ENCODE results near the gene VAPA. TPM values are rescaled to one million over a fixed set of nuclear protein-coding genes. Genes with fewer than 3 reads are reported as not detected.
A peak's percentile ranks its signal among the peaks of the same experiment; 100 is the strongest.

The VAPA gene
- polyA plus RNA-seq, 3 donors = 106 to 393 (median 334) TPM

- no peaks in the 10 kb centered on the region for H3K27me3 ChIP-seq (ENCODE audit: control insufficient read depth in 2 of 2, insufficient read depth in 2 of 2, low read length in 2 of 2)
- no peak overlapping the region for H2AFZ ChIP-seq (ENCODE audit: insufficient read depth, low read depth, low read length, poor library complexity, severe bottlenecking)
- peaks cover 25% of the 10 kb centered on the region for H3K4me1 Mint-ChIP-seq
- peak overlapping the region in 1 of 2 donors; percentile 97 for H3K27ac ChIP-seq (ENCODE audit: low read depth in 1 of 2, low read length in 2 of 2)
- peak overlapping the region; percentile 99 for H3K9ac ChIP-seq (ENCODE audit: insufficient read depth, low read length, poor library complexity, severe bottlenecking)
- H3K4me1 ChIP-seq (ENCODE audit: control insufficient read depth in 1 of 2, insufficient read depth in 2 of 2, low read length in 2 of 2) = peaks cover 43 to 72% of the 10 kb centered on the region in 2 donors
- TF ChIP-seq, protein P1, sequence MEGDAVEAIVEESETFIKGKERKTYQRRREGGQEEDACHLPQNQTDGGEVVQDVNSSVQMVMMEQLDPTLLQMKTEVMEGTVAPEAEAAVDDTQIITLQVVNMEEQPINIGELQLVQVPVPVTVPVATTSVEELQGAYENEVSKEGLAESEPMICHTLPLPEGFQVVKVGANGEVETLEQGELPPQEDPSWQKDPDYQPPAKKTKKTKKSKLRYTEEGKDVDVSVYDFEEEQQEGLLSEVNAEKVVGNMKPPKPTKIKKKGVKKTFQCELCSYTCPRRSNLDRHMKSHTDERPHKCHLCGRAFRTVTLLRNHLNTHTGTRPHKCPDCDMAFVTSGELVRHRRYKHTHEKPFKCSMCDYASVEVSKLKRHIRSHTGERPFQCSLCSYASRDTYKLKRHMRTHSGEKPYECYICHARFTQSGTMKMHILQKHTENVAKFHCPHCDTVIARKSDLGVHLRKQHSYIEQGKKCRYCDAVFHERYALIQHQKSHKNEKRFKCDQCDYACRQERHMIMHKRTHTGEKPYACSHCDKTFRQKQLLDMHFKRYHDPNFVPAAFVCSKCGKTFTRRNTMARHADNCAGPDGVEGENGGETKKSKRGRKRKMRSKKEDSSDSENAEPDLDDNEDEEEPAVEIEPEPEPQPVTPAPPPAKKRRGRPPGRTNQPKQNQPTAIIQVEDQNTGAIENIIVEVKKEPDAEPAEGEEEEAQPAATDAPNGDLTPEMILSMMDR (IDR thresholded peaks at IDR 0.05) = no peak
- peak overlapping the region; percentile 68 for H3K4me2 ChIP-seq (replicated peaks; ENCODE audit: extremely low read depth, low read length, poor library complexity, severe bottlenecking)
- DNase-seq = peak; percentile 20 to 60 (median 44)
- H3K4me3 ChIP-seq (replicated peaks in 1 of 3; ENCODE audit: low read depth in 2 of 3, low read length in 3 of 3) = peak overlapping the region; percentile 87 to 98 (median 95)
- H3K36me3 Mint-ChIP-seq = no peaks in the 10 kb centered on the region
- H3K36me3 ChIP-seq (replicated peaks in 1 of 2; ENCODE audit: control insufficient read depth in 1 of 2, insufficient read depth in 2 of 2, low read length in 2 of 2) = no peaks in the 10 kb centered on the region
- H3K9me3 Mint-ChIP-seq = peaks cover 0 to 6% (median 0%) of the 10 kb centered on the region in 7 donors
- intact Hi-C loops (cut with micrococcal nuclease) = loop anchor here (10.0 kb wide), 1 partner anchor 211 kb away; the partner anchor contains the start of gene RAB31 (in 2 of the 2)
- peaks cover 72% of the 10 kb centered on the region for H3K79me2 ChIP-seq (ENCODE audit: insufficient read depth, low read length)
- WGBS (ENCODE audit: insufficient coverage) = 38% methylated on average over 1 of the region's 2 CpGs
- peaks cover 65% of the 10 kb centered on the region for H4K20me1 ChIP-seq (ENCODE audit: insufficient read depth, low read length)
- H3K9me3 ChIP-seq (replicated peaks in 1 of 2; ENCODE audit: control insufficient read depth in 1 of 2, insufficient read depth in 1 of 2, low read length in 2 of 2) = peaks cover 0 to 4% of the 10 kb centered on the region in 2 donors
- peak overlapping the region; percentile 83 to 90 for H3K4me3 Mint-ChIP-seq
- H3K27ac Mint-ChIP-seq = peak overlapping the region; percentile 84 to 93 (median 92)
- H3K27me3 Mint-ChIP-seq (ENCODE audit: low read depth in 3 of 3) = no peaks in the 10 kb centered on the region
Observed at GRCh38 chr18:9916077-9916639, 2.3 kb downstream of the VAPA start.

- Mint-ChIP-seq H3K27me3 (ENCODE audit: low read depth in 3 of 3) (no peaks in the 10 kb centered on the region), H3K27ac (peak overlapping the region in 5 of 7 donors; percentile 90 to 93 (median 92)), H3K4me3 (no peak overlapping the region), H3K36me3 (no peaks in the 10 kb centered on the region), H3K4me1 (peaks cover 21% of the 10 kb centered on the region), H3K9me3 (peaks cover 0 to 6% (median 0%) of the 10 kb centered on the region in 7 donors)
- H2AFZ ChIP-seq (ENCODE audit: insufficient read depth, low read depth, low read length, poor library complexity, severe bottlenecking) = no peak overlapping the region
- intact Hi-C loops (cut with micrococcal nuclease) = loop anchor here (10.0 kb wide), 1 partner anchor 212 kb away; the partner anchor contains the start of gene RAB31 (in 2 of the 2)
- peaks cover 72% of the 10 kb centered on the region for H4K20me1 ChIP-seq (ENCODE audit: insufficient read depth, low read length)
- H3K27ac ChIP-seq (ENCODE audit: low read depth in 1 of 2, low read length in 2 of 2) = peak overlapping the region in 1 of 2 donors; percentile 97
- no peak overlapping the region for H3K9ac ChIP-seq (ENCODE audit: insufficient read depth, low read length, poor library complexity, severe bottlenecking)
- H3K79me2 ChIP-seq (ENCODE audit: insufficient read depth, low read length) = peaks cover 78% of the 10 kb centered on the region
- H3K36me3 ChIP-seq (replicated peaks in 1 of 2; ENCODE audit: control insufficient read depth in 1 of 2, insufficient read depth in 2 of 2, low read length in 2 of 2) = no peaks in the 10 kb centered on the region
- peak overlapping the region; percentile 68 for H3K4me2 ChIP-seq (replicated peaks; ENCODE audit: extremely low read depth, low read length, poor library complexity, severe bottlenecking)
- peak overlapping the region in 1 of 3 experiments; percentile 95 for H3K4me3 ChIP-seq (replicated peaks in 1 of 3; ENCODE audit: low read depth in 2 of 3, low read length in 3 of 3)
- TF ChIP-seq, protein P1 (IDR thresholded peaks at IDR 0.05) = no peak
- H3K9me3 ChIP-seq (replicated peaks in 1 of 2; ENCODE audit: control insufficient read depth in 1 of 2, insufficient read depth in 1 of 2, low read length in 2 of 2) = peaks cover 0 to 4% of the 10 kb centered on the region in 2 donors
- H3K4me1 ChIP-seq (ENCODE audit: control insufficient read depth in 1 of 2, insufficient read depth in 2 of 2, low read length in 2 of 2) = peaks cover 41 to 68% of the 10 kb centered on the region in 2 donors
- H3K27me3 ChIP-seq (ENCODE audit: control insufficient read depth in 2 of 2, insufficient read depth in 2 of 2, low read length in 2 of 2) = no peaks in the 10 kb centered on the region
- no peak for DNase-seq
- no CpG with 5 or more reads among the region's 3 CpGs for WGBS (ENCODE audit: insufficient coverage)
Observed at GRCh38 chr18:9916808-9917207, 3.0 kb downstream of the VAPA start.

Data from CD14-positive monocyte (primary cell).